KBM-7 (cell line): ENCODE measurements around the gene RAD50.
"Not testable (repeated sequence)": the region's sequence is repeated elsewhere in the genome, so short reads cannot be mapped to it uniquely, and the experiment has no call there.

Experiments
- DNase-seq: peaks from one replicate; pipeline ENCODE4 v3.0.0-alpha.2; 2015
- in situ Hi-C: fragments of 300-500 bp; cut with MboI; formaldehyde crosslinking; loops from 2 replicates; pipeline ENCODE4 v1.14.3; 2020; ENCODE audit warnings: low sequenced_read_pairs, low pct_unique_long_range_greater_than_20kb, mixed read lengths

RAD50 gene

GRCh38 chr5:132556763-132557477, at the start of gene RAD50:
Gene RAD50, plus strand, starts transcription at chr5:132556977. Its CDS starts 348 bp downstream, at chr5:132557325.
- DNase-seq, result peak; percentile 88
- in situ Hi-C loops, result no loop called here

DNA sequence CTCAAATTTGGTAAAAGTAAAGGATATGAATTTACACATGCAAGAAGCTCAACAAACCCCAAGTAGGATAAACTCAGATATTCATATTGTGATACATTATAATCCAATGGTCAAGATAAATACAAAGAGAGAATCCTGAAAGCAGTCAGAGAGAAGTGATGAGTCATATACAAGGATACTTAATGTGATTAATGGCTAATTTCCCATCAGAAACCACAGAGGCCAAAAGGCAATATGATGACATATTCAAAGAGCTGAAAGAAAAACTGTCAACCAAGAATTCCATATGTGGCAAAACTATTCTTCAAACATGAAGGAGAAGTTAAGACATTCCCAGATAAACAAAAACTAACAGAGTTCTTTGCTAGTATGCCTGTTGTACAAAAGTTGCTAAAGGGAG, 46.7 kb upstream of the RAD50 start:
- in situ Hi-C loops, result loop anchor here (25.0 kb wide), 1 partner anchor 448 kb away; the partner anchor contains the start of genes CSF2 and IL3
- DNase-seq, result no peak

- DNase-seq, result not testable (repeated sequence)
- in situ Hi-C loops, result loop anchor here (25.0 kb wide), 1 partner anchor 451 kb away; the partner anchor contains the start of genes CSF2 and IL3
These were observed 43.0 kb upstream of the RAD50 start for GRCh38 chr5:132513618-132514336.

DNA sequence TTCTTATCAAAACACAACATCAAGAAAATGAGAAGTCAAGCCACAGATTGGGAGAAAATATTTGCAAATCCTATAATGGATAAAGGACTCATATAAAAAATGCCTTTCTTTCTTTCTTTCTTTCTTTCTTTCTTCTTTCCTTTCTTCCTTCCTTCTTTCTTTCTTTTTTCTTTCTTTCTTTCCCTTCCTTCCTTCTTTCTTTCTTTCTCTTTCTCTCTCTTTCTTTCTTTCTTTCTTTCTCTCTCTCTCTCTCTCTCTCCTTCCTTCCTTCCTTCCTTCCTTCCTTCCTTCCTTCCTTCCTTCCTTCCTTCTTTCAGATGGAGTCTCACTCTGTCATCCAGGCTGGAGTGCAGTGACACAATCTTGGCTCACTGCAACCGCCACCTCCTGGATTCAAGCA, 34.7 kb upstream of the RAD50 start:
- in situ Hi-C loops, result loop anchor here (25.0 kb wide), 1 partner anchor 460 kb away; the partner anchor contains the start of genes CSF2 and IL3
- not testable (repeated sequence) for DNase-seq

DNA sequence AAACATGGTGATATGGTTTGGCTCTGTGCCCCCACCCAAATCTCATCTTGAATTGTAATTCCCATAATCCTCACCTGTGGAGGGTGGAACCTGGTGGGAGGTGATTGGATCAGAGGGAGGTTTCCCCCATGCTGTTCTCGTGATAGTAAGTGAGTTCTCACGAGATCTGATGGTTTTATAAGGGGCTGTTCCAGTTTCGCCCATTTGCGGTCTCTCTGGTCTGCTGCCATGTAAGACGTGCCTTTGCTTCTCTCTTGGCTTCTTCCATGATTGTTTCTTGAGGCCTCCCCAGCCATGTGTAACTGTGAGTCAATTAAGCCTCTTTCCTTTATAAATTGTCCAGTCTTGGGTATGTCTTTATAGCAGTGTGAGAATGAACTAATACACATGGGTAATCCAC, 31.9 kb upstream of the RAD50 start:
- in situ Hi-C loops, result loop anchor here (25.0 kb wide), 1 partner anchor 463 kb away; the partner anchor contains the start of genes CSF2 and IL3
- DNase-seq, result not testable (repeated sequence)

- peak; percentile 51 for DNase-seq
- in situ Hi-C loops, result no loop called here
These were observed 31.5 kb upstream of the RAD50 start for GRCh38 chr5:132525299-132525724.

- in situ Hi-C loops, result no loop called here
- DNase-seq, result peak; percentile 83
These were observed 30.3 kb upstream of the RAD50 start for GRCh38 chr5:132526290-132526973.

DNA sequence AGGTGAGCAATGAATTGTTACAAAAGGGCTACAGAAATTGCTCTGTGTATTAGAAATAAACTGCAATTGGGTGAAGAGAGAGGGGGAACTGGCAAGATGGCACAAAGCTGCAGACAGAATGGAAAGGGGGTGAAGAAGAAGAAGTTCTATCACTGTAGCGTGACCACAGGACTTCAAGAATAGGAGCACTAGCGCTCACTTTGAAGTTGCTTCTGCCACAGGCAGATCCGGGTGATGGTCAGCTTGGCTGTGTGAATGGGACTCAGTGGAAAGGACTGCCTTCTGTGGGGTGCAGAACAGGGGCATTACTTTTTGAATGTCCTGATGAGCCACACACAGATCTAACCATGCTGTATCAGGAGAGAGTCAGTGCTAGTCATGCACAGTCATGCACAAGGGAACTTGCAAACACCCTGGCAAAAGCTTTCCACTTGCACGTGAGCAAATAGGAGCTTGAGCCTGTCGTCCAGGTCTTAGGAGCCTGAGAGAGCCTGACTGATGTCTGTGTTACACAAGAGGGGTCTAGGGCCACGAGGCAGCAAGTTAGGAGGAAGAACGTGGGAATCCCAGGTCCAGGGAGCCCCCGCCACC, 29.7 kb upstream of the RAD50 start:
- in situ Hi-C loops, result no loop called here
- DNase-seq, result no peak

DNA sequence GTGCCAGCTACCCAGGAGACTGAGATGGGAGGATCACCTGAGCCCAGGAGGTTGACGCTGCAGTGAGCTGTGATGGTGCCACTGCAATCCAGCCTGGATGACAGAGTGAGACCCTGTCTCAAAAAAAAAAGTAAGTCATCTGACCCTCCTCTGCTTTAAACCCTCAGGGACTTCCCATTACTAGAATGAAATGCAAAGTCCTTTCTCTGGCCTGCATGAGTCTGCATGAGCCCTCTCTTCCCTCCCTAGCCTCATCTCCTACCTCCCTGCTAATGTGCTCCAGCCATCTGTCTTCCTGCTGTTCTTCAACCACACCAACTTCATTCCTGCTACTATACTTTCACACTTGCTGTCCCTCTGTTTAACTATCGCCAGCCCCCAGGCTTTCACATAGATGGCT, 28.8 kb upstream of the RAD50 start:
- in situ Hi-C loops, result no loop called here
- DNase-seq, result no peak

GRCh38 chr5:132528866-132529634, 27.7 kb upstream of the RAD50 start:
- in situ Hi-C loops, result no loop called here
- DNase-seq, result peak; percentile 90

DNA sequence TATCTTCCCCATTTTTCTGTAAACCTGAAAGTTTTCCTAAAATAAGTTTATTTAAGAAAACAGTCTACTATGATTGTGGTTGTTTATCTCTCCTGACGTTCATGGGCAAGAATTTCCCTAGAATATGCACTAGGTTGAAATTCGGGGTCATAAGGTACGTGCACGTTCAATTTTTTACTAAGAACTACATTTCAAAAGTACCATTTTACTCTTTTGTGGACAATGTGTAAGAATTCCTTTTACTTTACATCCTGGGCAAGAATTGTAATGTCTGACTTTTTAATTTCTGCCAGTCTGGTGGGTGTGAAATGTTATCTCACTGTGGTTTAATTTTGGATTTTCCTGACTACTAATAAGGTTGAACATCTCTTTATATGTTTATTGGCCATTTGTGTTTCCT, 25.8 kb upstream of the RAD50 start:
- DNase-seq, result no peak
- in situ Hi-C loops, result no loop called here

DNA sequence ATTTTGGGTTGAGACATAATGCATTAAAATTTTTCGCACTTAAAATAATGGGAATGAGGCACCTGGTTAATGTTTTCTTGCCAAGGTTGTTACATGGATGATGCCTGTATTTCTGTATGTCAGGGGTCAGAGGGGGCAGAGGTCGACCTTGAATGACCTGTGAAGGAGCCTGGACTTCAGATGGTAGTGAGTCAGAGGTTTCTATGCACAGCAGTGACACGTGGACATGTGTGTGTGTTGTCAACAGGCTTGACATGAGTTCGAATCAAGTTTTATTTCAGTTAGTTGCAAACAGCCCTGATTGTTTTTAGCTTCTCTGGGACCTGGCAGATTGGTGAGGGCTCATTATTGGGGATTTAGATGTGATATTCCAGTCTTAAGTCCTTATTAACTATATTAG, 17.1 kb upstream of the RAD50 start:
- no peak for DNase-seq
- in situ Hi-C loops, result no loop called here

DNA sequence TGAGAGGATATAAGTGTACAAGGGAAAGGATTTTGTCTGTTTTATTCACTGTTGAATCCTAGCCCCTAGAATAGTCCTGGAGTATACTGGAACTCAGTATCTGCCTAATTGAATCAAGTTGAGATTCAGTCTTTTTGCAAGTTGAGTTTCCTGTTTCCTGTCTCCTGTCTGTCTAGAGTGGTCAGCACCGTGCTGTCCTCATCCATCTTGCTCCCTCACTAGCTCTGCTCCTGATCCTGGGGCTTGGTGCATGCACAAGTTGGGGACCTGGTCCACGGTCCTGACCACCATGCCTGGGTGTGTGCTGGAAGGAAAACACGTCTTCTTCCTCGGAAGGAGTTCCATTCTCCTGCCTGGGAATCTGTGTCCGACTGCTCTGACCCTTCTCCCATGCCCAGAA, 16.6 kb upstream of the RAD50 start:
- DNase-seq, result no peak
- in situ Hi-C loops, result no loop called here

DNA sequence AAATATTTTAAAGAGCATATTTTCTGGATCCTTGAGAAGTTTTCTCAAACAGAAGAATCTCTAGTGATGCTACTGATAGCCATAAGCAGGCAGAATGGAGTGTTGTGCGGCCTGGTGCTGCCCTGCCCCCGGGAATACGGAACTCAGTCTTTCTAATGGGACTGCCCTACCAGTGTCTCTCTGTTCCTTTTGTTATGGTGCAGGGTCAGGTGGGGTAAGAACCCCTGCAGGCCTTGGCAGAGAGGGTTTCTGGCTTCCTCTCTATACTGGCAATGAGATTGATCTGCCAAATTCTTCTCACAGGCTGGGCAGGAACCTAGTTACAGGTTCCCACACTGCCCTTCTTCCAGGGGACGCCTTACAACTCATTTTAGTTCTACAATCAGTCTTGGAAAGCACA, 16.0 kb upstream of the RAD50 start:
- no peak for DNase-seq
- in situ Hi-C loops, result no loop called here

DNA sequence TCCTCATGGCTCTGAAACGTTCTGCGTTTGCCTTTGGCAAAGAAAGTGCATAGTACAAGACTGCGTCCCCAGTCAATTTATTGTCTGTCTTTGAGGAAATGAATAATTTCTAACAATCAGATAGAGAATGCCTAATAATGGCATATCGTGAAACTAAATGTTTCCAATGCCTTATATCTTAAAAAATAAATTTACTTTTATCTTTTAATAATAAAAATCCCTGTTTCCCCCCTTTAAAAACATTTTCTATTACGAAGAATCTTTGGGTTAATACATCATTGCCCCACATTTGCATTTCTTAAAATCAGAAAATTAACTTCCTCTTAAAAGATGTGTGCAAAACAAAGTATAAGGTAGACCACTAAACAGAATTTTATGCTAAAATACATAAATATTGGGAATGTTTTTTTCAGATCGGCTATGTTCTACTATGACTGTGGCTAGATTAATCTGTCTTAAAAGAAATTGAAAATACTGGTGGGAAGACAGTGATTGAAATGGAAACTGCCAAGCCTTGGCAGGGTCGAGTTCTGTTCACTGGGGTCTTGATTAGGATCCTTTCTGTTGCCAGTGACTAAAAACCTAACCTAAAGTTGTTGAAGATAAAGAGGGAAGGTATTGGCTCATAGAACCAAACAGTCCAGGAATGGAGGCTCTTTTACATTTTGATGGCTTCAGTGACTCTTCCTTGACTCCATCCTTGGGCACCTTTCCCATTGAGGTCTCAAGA, 13.1 kb upstream of the RAD50 start, which contains the start of gene IL5:
IL5 (minus strand) TSS at position 51 of the 730 bp plus-strand sequence; CDS start at position 7, 44 bp downstream.
- in situ Hi-C loops, result no loop called here
- no peak for DNase-seq

DNA sequence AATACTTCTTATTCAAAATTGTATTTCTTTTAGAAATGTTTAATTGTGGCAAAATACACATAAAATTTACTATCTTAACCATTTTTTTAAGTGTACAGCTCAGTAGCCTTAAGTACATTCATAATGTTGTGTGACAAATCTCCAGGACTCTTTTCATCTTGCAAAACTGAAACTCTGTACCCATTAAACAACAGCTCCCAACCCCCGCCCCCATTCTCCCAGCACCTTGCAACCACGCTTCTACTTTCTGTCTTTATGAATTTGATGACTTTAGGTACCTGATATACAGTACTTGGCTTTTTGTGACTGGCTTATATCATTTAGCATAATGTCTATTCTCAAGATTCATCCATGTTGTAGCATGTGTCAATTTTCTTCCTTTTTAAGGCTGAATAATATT, 10.7 kb upstream of the RAD50 start:
- DNase-seq, result no peak
- in situ Hi-C loops, result no loop called here

DNA sequence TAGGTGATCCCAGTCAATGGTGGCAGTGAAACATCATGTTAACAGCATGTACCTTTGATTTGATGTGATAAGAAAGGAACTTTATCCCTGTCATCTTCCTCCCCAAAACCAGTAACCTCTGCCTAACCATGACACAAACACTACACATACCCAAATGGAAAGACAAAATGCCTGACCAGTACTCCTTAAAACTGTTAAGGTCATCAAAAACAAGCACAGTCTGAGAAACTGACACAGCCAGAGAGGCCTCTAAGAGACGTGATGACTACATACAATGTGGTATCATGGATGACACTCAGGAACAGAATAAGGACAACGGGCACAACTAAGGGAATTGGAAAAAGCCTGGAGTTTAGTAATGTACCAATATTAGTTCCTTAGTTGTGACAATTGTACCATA, 9.5 kb upstream of the RAD50 start:
- DNase-seq, result no peak
- in situ Hi-C loops, result no loop called here

DNA sequence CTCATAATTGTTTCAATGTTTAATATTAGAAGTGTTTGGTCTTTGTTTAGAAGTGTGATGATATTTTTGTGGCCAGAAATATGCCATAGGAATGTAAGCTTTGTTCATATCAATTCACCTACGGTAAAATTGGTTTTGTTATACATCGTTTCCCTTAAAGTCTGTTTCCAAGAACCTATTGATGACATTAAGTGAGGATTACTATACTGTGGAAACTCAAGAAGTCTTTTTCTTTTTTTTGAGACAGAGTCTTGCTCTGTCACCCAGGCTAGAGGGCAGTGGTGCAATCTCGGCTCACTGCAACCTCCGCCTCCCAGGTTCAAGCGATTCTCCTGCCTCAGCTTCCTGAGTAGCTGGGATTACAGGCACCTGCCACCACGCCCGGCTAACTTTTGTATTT, 7.9 kb upstream of the RAD50 start:
- in situ Hi-C loops, DNase-seq: not testable (repeated sequence)
